Tongue (tissue), 2 donors: ENCODE measurements around the gene IGSF8. TPM values are rescaled to one million over a fixed set of nuclear protein-coding genes. Genes with fewer than 3 reads are reported as not detected.
"Not testable (repeated sequence)": the region's sequence is repeated elsewhere in the genome, so short reads cannot be mapped to it uniquely, and the experiment has no call there.

Source experiments
- DNase-seq: peaks from one replicate; pipeline ENCODE4 v3.0.0-alpha.2; 2015
- total RNA-seq: library from RNA; depleted of rRNA; stranded (reverse); fragments of >200 nt; gene quantifications from one replicate; pipeline ENCODE4 v1.2.3, GENCODE V29; 2014

Gene IGSF8
- total RNA-seq, 1 donor from 2014 or later, result 21.8 TPM

- no peak for DNase-seq
Measured at GRCh38 chr1:160064746-160065145, 33.7 kb downstream of the IGSF8 start.

GRCh38 chr1:160064164-160064563 is 34.3 kb downstream of the IGSF8 start:
- no peak for DNase-seq

GRCh38 chr1:160063176-160063575 is 35.2 kb downstream of the IGSF8 start:
- no peak for DNase-seq

DNA sequence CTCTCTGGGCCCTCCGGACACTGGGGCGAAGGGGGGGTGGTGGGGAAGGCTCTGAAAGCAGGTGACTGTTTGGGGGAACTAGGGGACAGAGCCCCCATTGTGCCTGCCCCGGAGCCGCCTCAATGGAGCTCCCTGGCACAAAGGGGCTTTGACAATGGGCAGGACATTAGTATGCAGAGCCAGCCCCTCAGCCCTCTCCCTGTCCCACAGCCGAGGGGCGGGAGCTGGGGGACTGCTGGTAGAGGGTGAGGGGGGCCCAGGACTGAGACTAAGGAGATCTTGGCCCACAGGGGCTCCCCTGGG is 36.2 kb downstream of the IGSF8 start:
- DNase-seq, result no peak

- no peak for DNase-seq
Measured at GRCh38 chr1:160061369-160062229, 36.8 kb downstream of the IGSF8 start.

GRCh38 chr1:160058087-160058486 is 40.3 kb downstream of the IGSF8 start:
- no peak for DNase-seq

DNA sequence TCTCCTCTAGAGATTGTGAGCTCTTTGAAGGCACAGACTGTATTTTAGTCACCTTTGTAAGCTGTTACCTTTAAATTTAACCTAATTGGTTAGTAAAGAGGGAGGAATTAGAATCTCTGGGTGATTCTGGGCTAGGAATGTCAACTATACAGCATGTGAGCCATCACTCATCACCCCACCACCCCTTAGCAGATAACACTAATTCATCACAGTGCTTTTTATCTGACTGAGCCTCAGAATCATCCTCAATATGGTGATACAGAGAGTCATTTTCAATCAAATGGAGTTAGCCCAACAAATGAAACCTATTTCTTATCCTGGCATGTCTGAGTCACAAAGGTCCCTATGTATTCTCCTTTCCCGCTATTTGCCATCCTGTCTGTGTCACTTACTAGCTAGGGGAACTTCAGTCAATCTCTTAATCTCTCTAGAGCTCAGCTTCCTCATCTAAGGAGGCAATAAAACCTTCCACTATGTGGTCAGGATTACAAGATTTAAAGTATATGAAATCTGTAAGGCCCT is 41.7 kb downstream of the IGSF8 start:
- DNase-seq, result no peak

DNA sequence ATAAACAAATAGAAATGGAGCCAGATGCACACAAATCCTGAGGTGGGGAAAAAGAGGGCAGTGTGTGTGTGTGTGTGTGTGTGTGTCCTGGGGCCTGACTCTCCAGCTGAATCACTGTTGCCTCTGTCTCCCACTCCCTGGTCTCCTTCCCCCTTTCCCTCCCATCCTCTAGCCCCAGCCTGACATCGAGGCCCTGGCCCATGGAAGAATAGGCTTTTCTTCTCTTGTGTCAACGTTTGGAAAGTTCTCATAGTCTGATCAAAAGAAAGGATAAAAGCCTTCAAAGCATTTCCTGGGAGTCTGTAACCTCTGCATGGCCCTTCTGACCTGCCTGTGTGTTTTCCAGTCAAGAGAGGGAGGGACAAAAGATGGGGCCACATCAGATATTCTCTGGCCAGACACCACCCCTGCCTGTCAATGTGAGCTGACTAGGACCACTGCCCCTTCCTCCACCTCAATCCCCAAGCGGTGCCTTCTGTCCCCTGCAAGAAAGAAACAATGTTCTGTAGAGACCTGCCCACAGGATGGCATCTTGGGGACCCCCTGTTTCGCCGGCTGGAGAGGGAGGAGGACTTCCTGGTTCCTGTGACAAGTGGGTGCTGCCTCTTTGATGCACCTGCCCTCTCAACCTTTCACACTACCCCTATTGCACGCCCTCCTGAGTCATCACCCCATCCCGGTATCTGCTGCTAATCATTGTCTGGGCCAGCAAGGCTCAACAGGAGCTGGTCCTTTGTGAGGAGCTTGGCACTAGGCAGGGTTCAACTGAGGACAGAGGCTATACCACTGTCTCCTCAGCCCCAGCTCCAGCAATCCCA is 44.7 kb downstream of the IGSF8 start:
- no peak for DNase-seq

- no peak for DNase-seq
Measured at GRCh38 chr1:160052936-160053335, 45.5 kb downstream of the IGSF8 start.

GRCh38 chr1:160050619-160051018 is 47.8 kb downstream of the IGSF8 start:
- DNase-seq, result no peak

GRCh38 chr1:160050182-160050581 is 48.2 kb downstream of the IGSF8 start:
- not testable (repeated sequence) for DNase-seq

DNA sequence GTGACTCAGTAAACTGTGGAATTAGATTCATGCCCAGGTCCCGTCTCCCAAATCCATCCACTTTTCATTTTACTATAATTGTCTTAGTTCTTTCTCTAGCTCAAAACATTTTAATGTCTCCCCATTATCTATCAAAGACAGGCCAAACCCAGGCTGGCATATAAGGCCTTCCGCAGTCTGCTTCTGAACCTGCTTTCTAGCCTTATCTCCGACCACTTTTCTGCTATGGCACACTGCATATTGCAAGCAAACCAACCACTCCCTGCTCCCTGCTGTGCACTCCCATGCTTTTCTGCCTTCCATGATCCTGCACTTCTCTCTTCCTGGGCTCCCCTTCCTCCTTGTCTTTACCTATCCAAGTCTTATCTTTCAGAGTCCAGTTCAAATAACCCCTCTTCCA is 49.3 kb downstream of the IGSF8 start:
- no peak for DNase-seq

DNA sequence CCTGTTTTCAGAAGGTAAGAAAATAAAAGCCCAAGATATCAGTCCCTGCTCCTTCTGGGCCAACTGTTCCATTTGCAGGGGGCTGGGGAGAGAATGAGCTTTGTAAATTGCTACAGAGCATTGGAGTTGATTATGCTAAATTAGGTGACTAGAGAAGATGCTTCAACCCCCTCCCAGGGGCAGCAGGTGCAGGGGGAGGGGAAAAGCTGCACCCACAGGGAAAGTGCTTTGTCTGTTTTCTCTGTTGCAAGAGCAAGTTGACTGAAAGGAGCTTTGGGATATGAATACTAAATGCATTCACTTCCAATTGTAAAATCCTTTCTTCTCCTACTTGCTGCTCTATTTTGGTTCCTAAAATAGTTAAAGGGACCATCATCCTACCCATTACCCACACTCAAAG is 50.1 kb downstream of the IGSF8 start:
- DNase-seq, result no peak

DNA sequence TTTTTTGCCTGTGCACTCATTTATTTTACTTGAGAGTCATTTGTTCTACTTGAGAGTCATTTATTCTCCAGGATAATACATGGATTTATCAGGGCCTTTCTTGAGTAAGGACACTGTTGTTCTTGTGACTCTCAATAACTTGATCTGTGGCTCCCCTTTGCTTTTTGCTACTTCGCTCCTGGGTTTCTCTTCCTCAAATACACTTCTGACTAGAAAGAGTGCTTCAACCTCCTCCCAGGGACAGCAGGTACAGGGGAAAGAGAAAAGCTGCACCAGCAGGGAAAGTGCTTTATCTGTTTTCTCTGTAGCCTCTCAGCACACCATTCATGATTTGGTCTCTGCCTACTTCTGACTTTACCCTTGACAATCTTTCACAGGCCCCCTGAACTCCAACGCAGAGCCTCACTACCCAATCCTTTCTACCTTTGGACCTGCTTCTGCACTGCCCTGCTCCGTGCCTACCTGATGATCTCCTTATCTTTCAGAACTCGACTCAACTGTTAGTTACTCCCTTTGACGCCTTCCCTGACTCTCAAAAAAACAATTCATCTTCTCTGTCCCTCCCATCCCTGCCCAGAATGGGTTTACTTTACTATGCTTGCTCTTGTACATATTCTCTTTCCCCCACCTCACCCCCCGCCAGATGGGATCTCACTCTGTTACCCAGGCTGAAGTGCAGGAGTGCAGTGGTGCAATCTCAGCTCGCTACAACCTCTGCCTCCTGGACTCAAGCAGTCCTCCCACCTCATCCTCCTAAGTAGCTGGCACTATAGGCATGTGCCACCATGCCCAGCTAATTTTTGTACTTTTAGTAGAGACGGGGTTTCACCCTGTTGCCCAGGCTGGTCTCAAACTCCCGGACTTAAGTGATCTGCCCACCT is 51.1 kb downstream of the IGSF8 start:
- DNase-seq, result no peak

- DNase-seq, result peak; percentile 92
Measured at GRCh38 chr1:160046494-160047110, 51.8 kb downstream of the IGSF8 start.

DNA sequence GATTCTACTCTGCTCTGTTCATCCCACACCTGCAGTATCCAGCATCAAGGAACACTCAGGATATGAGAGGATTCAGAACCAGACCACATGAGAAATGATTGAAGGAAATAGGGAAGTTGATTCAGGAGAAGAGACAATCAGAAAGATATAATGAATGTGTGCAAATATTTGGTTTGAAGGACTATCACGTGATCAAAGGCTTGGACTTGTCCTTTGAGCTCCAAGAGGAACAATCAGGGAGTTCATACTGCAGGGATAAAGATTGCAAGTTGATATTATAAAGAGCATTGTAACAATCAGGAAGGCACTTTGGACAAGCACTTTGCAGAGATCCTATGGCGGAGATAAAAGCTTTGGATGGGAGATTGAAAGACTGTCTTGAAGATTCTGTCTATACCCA is 52.8 kb downstream of the IGSF8 start:
- no peak for DNase-seq

DNA sequence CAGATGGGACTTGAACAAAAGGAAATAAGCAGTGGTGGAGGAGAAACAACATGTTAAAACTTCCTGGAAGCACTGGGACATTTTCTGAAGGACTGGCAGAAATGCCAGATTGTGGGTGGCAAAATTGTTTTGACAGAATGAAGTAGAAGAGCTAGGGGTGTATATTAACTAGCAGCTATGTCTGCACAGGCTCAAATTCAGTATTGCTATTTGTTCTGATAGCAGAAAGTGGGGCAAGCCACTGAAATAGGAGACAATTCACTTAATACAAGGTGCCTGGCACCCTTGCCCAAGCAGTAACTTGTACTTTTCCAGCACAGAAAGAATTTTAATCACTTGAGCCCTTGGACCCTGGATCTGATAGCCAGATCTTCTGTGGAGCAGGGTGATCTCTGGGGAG is 54.9 kb downstream of the IGSF8 start:
- DNase-seq, result no peak
